SK-N-SH (cell line): ENCODE data around the gene FAM20C. TPM values are rescaled to one million over a fixed set of nuclear protein-coding genes. Genes with fewer than 3 reads are reported as not detected.
"Not testable (repeated sequence)": the region's sequence is repeated elsewhere in the genome, so short reads cannot be mapped to it uniquely, and the experiment has no call there.

Experiments used
- CTCF ChIA-PET: fragments of 300-600, 350-600 bp; formaldehyde crosslinking; extraction: SDS; loops from one replicate; lab custom pipeline; 2021; lab: Yijun Ruan, JAX
- POLR2A ChIA-PET: fragments of 350-600 bp; sonication (Branson Sonifier 250); formaldehyde crosslinking; extraction: SDS; loops from one replicate; lab custom pipeline; 2020; ENCODE audit warnings: antibody characterized with exemption, inconsistent platforms; lab: Yijun Ruan, JAX
- DNase-seq: peaks from one replicate; pipeline ENCODE4 v3.0.0; 2012
- H2AFZ ChIP-seq: fragments of 200-600 bp; sonication (generic); 2 replicates; pipeline ENCODE4 v1.8.1; 2016; ENCODE audit warnings: antibody characterized with exemption, mild to moderate bottlenecking, low read depth
- H3F3A ChIP-seq: fragments of 200-600 bp; sonication (generic); replicated peaks from 2 replicates; pipeline ENCODE3; 2016; ENCODE audit warnings: antibody characterized with exemption, mild to moderate bottlenecking; ENCODE audit not compliant: insufficient read depth
- H3K27ac ChIP-seq, 2 experiments: fragments of 200-500 bp in 1 of 2; fragments of 200-600 bp in 1 of 2; sonication (Bioruptor generic) in 1 of 2; sonication (generic), shearing (Covaris generic) in 1 of 2; 2 replicates each; pipeline versions ENCODE4 v1.5.1 to v1.6.1; 2014 to 2016; ENCODE audit warnings: low read depth in 2 of 2, inconsistent platforms in 1 of 2, low read length in 1 of 2, mild to moderate bottlenecking in 1 of 2, mixed read lengths in 1 of 2
- H3K27me3 ChIP-seq: fragments of 200-600 bp; sonication (generic), shearing (Covaris generic); 2 replicates; pipeline ENCODE4 v1.6.1; 2016; ENCODE audit warnings: mixed run types; ENCODE audit not compliant: insufficient read depth
- H3K36me3 ChIP-seq, 2 experiments: fragments of 200-500 bp in 1 of 2; fragments of 200-600 bp in 1 of 2; sonication (Bioruptor generic) in 1 of 2; sonication (generic) in 1 of 2; replicated peaks in 1 of 2; 2 replicates each; pipeline versions ENCODE3 to v1.5.1; 2014 to 2016; ENCODE audit warnings: low read length in 1 of 2, mild to moderate bottlenecking in 1 of 2; ENCODE audit not compliant: insufficient read depth in 2 of 2, control insufficient read depth in 1 of 2
- H3K4me1 ChIP-seq, 2 experiments: fragments of 200-500 bp in 1 of 2; fragments of 200-600 bp in 1 of 2; sonication (Bioruptor generic) in 1 of 2; sonication (generic), shearing (Covaris generic) in 1 of 2; 2 replicates each; pipeline versions ENCODE4 v1.5.1 to v1.6.1; 2014 to 2016; ENCODE audit warnings: low read depth in 1 of 2, low read length in 1 of 2, mixed run types in 1 of 2; ENCODE audit not compliant: insufficient read depth in 2 of 2, control insufficient read depth in 1 of 2
- H3K4me2 ChIP-seq: fragments of 200-600 bp; sonication (generic), shearing (Covaris generic); 2 replicates; pipeline ENCODE4 v1.6.1; 2017; ENCODE audit warnings: mixed run types
- H3K4me3 ChIP-seq, 2 experiments: fragments of 200-500 bp in 1 of 2; fragments of 200-600 bp in 1 of 2; sonication (Bioruptor generic) in 1 of 2; sonication (generic), shearing (Covaris generic) in 1 of 2; 2 replicates each; pipeline versions ENCODE4 v1.5.1 to v1.8.1; 2014 to 2016; ENCODE audit warnings: low read depth in 2 of 2, inconsistent platforms in 1 of 2, low read length in 1 of 2, mild to moderate bottlenecking in 1 of 2, mixed read lengths in 1 of 2, moderate library complexity in 1 of 2
- H3K79me2 ChIP-seq: fragments of 200-600 bp; sonication (generic); 2 replicates; pipeline ENCODE4 v1.8.1; 2017; ENCODE audit warnings: mild to moderate bottlenecking; ENCODE audit not compliant: insufficient read depth
- H3K9ac ChIP-seq: fragments of 200-600 bp; sonication (generic); 2 replicates; pipeline ENCODE4 v1.6.1; 2017; ENCODE audit warnings: mixed run types
- H3K9me2 ChIP-seq: fragments of 200-600 bp; sonication (generic); 2 replicates; pipeline ENCODE4 v1.6.1; 2017; ENCODE audit warnings: mixed run types
- H3K9me3 ChIP-seq: fragments of 200-600 bp; sonication (generic); 2 replicates; pipeline ENCODE4 v1.6.1; 2017; ENCODE audit warnings: mixed run types, mild to moderate bottlenecking, moderate library complexity
- H4K20me1 ChIP-seq: fragments of 200-600 bp; sonication (generic); 2 replicates; pipeline ENCODE4 v1.6.1; 2017; ENCODE audit warnings: mild to moderate bottlenecking, mixed run types; ENCODE audit not compliant: insufficient read depth
- EP300 ChIP-seq, 2 experiments: IDR thresholded peaks; 2 replicates each; pipeline versions ENCODE4 v1.4.0 to v1.6.1; 2012; ENCODE audit warnings: borderline replicate concordance in 1 of 2, low read depth in 1 of 2, low read length in 1 of 2
- GABPA ChIP-seq: IDR thresholded peaks from 2 replicates; pipeline ENCODE4 v1.4.0; 2012; ENCODE audit warnings: low read depth, mild to moderate bottlenecking
- IRF3 ChIP-seq: fragments of 150-350 bp; IDR thresholded peaks from 2 replicates; pipeline ENCODE4 v1.6.1; 2016; ENCODE audit warnings: mild to moderate bottlenecking, low read depth, low read length
- JUND ChIP-seq: IDR thresholded peaks from 2 replicates; pipeline ENCODE4 v1.4.0; 2012
- MXI1 ChIP-seq: IDR thresholded peaks from 2 replicates; pipeline ENCODE4 v1.6.1; 2012; ENCODE audit warnings: mild to moderate bottlenecking, low read depth, low read length, improper control_type of control experiment
- NFIC ChIP-seq: IDR thresholded peaks from 2 replicates; pipeline ENCODE4 v1.4.0; 2012; ENCODE audit warnings: borderline replicate concordance
- POLR2AphosphoS5 ChIP-seq: IDR thresholded peaks from 2 replicates; pipeline ENCODE4 v1.6.1; 2012; ENCODE audit warnings: low read depth, low read length
- RXRA ChIP-seq: IDR thresholded peaks from 2 replicates; pipeline ENCODE4 v1.4.0; 2012; ENCODE audit warnings: low read depth, mild to moderate bottlenecking, borderline replicate concordance
- SIN3A ChIP-seq: IDR thresholded peaks from 2 replicates; pipeline ENCODE4 v1.6.1; 2012; ENCODE audit warnings: low read depth, mild to moderate bottlenecking, low read length, moderate library complexity, borderline replicate concordance
- TCF12 ChIP-seq: IDR thresholded peaks from 2 replicates; pipeline ENCODE4 v1.4.0; 2012
- USF2 ChIP-seq: fragments of 150-350 bp; IDR thresholded peaks from 2 replicates; pipeline ENCODE4 v1.6.1; 2017; ENCODE audit warnings: antibody characterized with exemption, low read length, low read depth, borderline replicate concordance
- YY1 ChIP-seq: IDR thresholded peaks from 2 replicates; pipeline ENCODE4 v1.4.0; 2012; ENCODE audit warnings: low read depth, mild to moderate bottlenecking
- WGBS: methylation state at CpG from one replicate; pipeline ENCODE4 v1.1.6; 2017; ENCODE audit warnings: low lambda C conversion rate; 5-methylcytosine and 5-hydroxymethylcytosine counted together
- polyA plus RNA-seq, 3 experiments: library from polyadenylated mRNA; depleted of rRNA; stranded (reverse); fragments of >200 nt; gene quantifications; 2 replicates each; pipeline ENCODE4 v1.2.3, GENCODE V29; 2012
- TF ChIP-seq, protein P1 (sequence below): IDR thresholded peaks from 2 replicates; pipeline ENCODE4 v1.4.0; 2012; ENCODE audit warnings: low read depth

FAM20C gene
- polyA plus RNA-seq, 1 of the 3 experiments (the other 2 are of a cell fraction), result 12.7 TPM

DNA sequence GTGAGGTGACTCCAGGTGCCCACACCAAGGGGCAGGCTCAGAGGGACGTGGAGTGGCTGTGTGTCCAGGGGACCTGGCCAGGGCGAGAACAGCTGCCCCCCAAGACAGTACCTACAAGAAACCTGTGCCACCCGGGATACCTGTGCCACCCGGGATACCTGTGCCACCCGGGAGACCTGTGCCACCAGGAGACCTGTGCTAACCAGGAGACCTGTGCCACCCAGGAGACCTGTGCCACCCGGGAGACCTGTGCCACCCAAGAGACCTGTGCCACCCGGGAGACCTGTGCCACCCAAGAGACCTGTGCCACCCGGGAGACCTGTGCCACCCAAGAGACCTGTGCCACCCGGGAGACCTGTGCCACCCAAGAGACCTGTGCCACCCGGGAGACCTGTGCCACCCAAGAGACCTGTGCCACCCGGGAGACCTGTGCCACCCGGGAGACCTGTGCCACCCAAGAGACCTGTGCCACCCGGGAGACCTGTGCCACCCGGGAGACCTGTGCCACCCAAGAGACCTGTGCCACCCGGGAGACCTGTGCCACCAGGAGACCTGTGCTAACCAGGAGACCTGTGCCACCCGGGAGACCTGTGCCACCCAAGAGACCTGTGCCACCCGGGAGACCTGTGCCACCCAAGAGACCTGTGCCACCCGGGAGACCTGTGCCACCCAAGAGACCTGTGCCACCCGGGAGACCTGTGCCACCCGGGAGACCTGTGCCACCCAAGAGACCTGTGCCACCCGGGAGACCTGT is 50.6 kb downstream of the FAM20C start:
- H3K9ac ChIP-seq, H3K4me1 ChIP-seq, POLR2A ChIA-PET, H3F3A ChIP-seq, H3K79me2 ChIP-seq, H3K9me2 ChIP-seq, CTCF ChIA-PET, H3K4me3 ChIP-seq, H3K27ac ChIP-seq, DNase-seq, H3K36me3 ChIP-seq, H2AFZ ChIP-seq, H3K27me3 ChIP-seq, H4K20me1 ChIP-seq, H3K4me2 ChIP-seq, H3K9me3 ChIP-seq: not testable (repeated sequence)
- WGBS, result 66% methylated on average over 4 of the region's 21 CpGs

DNA sequence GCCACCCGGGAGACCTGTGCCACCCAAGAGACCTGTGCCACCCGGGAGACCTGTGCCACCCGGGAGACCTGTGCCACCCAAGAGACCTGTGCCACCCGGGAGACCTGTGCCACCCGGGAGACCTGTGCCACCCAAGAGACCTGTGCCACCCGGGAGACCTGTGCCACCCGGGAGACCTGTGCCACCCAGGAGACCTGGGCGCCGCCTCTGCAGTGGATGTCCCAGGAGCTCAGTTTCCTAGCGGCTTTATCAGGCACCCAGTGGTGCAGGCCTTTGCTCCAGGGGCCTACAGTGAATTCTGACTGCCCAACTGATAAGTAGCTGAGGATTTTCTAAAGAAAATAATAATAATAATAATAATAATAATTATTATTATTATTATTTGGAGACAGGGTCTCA is 51.2 kb downstream of the FAM20C start:
- H2AFZ ChIP-seq, H3K79me2 ChIP-seq, POLR2A ChIA-PET, H3K27me3 ChIP-seq, H4K20me1 ChIP-seq, H3K9ac ChIP-seq, H3K9me2 ChIP-seq, H3K4me3 ChIP-seq, H3K36me3 ChIP-seq, H3K4me2 ChIP-seq, H3F3A ChIP-seq, H3K27ac ChIP-seq, H3K4me1 ChIP-seq, H3K9me3 ChIP-seq, CTCF ChIA-PET, DNase-seq: not testable (repeated sequence)
- 90% methylated on average over 5 of the region's 10 CpGs for WGBS

DNA sequence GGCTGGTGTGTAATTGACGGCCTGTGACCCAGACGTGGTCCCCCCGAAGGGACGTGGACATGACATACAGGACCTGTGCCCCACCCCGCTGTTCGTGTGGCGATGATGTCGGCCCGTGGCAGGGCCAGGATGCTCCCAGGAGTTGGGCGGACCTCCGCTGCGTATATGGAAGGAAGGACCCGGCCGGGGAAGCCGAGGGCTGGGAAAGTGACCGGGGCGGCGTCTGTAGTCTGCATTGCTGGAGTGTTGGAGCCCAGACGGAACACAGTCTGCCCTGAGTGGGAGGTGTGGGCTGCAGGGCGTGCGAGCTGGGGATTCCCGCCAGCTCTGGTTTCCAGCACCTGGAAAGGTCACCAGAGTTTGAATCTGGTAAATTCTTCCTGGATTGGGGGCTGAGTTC is 52.6 kb downstream of the FAM20C start:
- Histone ChIP-seq H3K9ac (no peak overlapping the region), H3K36me3 (peaks cover 0 to 5% of the 10 kb centered on the region in 2 experiments), H3K4me3 (no peak overlapping the region), H3K9me3 (no peaks in the 10 kb centered on the region), H3K4me2 (no peak overlapping the region), H2AFZ (no peak overlapping the region), H3K9me2 (no peaks in the 10 kb centered on the region), H3K27me3 (no peaks in the 10 kb centered on the region), H3K27ac (no peak overlapping the region), H3F3A (no peaks in the 10 kb centered on the region), H3K4me1 (peaks cover 0 to 3% of the 10 kb centered on the region in 2 experiments; a peak in 1 of 4 replicates), H4K20me1 (no peaks in the 10 kb centered on the region), H3K79me2 (no peaks in the 10 kb centered on the region)
- TF ChIP-seq SIN3A, result no peak
- TF ChIP-seq MXI1, result no peak
- TF ChIP-seq TCF12, result no peak
- no peak for TF ChIP-seq EP300 (IDR thresholded peaks at IDR 0.05; ENCODE audit: borderline replicate concordance in 1 of 2, low read depth in 1 of 2, low read length in 1 of 2)
- no peak for TF ChIP-seq RXRA
- TF ChIP-seq NFIC, result no peak
- TF ChIP-seq IRF3, result no peak
- no peak for TF ChIP-seq JUND
- TF ChIP-seq YY1, result no peak
- TF ChIP-seq POLR2AphosphoS5, result no peak
- TF ChIP-seq, protein P1, sequence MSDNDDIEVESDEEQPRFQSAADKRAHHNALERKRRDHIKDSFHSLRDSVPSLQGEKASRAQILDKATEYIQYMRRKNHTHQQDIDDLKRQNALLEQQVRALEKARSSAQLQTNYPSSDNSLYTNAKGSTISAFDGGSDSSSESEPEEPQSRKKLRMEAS, result no peak
- TF ChIP-seq USF2, result no peak
- no peak for TF ChIP-seq GABPA
- 85% methylated on average over 22 of the region's 22 CpGs for WGBS
- POLR2A ChIA-PET, result no interaction called here
- CTCF ChIA-PET, result no interaction called here
- DNase-seq, result no peak
